ENCODE measurements around the gene NT5DC4. TPM values are rescaled to one million over a fixed set of nuclear protein-coding genes. Genes with fewer than 3 reads are reported as not detected.

The NT5DC4 gene
- total RNA-seq, 1 donor from 2014 or later: not detected

DNA sequence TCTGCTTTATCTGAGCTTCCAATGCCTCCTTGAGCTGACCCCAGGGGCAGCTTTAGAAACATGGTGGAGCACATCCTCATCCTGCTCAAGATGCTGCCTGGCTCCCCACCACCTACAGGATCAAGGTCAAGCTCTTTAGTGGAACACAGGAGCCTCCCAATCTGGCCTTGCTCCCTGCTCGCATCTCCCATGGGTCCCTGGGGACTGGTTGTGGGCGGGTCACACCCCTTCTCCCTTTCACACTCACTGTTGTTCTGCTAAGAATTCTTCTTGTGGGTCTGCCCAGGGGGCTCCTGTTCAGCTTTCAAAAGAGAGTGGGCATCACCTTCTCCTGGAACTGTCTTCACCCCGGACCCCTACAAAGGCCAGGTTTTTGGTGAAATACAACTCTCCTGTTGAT, 8.4 kb upstream of the NT5DC4 start:
- Mint-ChIP-seq H3K4me3 (ENCODE audit: unreplicated experiment) (no peak overlapping the region), H3K27me3 (ENCODE audit: unreplicated experiment) (peaks cover 9% of the 10 kb centered on the region), H3K27ac (ENCODE audit: unreplicated experiment) (no peak overlapping the region), H3K4me1 (ENCODE audit: unreplicated experiment) (peaks cover 19% of the 10 kb centered on the region), H3K9me3 (ENCODE audit: unreplicated experiment) (peaks cover 3% of the 10 kb centered on the region), H3K36me3 (ENCODE audit: low read depth, unreplicated experiment) (peaks cover 4% of the 10 kb centered on the region)
- TF ChIP-seq, protein P1, sequence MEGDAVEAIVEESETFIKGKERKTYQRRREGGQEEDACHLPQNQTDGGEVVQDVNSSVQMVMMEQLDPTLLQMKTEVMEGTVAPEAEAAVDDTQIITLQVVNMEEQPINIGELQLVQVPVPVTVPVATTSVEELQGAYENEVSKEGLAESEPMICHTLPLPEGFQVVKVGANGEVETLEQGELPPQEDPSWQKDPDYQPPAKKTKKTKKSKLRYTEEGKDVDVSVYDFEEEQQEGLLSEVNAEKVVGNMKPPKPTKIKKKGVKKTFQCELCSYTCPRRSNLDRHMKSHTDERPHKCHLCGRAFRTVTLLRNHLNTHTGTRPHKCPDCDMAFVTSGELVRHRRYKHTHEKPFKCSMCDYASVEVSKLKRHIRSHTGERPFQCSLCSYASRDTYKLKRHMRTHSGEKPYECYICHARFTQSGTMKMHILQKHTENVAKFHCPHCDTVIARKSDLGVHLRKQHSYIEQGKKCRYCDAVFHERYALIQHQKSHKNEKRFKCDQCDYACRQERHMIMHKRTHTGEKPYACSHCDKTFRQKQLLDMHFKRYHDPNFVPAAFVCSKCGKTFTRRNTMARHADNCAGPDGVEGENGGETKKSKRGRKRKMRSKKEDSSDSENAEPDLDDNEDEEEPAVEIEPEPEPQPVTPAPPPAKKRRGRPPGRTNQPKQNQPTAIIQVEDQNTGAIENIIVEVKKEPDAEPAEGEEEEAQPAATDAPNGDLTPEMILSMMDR (IDR thresholded peaks at IDR 0.05; ENCODE audit: unreplicated experiment): no peak
- DNase-seq (ENCODE audit: low spot score): no peak

DNA sequence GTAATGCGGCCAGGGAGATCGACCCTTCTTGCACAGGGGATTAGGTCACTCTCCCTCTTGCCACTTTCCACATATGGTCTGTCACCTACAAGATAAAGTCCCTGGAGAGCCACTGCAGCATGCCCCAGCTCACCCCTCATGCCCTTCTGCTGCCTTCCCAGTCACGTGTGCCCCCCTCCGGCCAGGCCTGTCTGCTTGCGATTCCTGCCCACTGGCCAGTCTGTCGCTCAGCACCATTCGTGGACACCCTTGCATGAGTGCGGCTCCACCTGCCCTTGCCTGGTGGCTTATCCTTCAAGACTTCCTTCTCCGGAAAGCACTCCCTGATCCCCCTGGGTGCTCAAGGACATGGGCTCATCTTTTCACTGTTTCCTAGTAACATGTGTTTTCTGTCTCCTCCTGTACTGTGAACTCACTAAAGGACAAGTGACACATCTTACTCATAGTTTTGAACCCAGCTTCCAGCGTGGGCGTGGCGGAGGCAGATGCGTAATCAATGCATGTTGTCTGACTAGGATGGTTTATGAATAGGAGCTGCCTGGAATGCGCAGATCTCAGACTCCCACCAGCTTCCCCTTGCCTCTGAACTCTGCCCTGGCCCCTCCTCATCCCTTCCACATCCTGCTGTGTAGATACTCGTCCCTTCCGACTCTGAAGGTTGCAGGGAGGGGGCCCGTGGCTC, 7.8 kb upstream of the NT5DC4 start:
- Mint-ChIP-seq H3K4me1 (ENCODE audit: unreplicated experiment) (peaks cover 16% of the 10 kb centered on the region), H3K27ac (ENCODE audit: unreplicated experiment) (no peak overlapping the region), H3K27me3 (ENCODE audit: unreplicated experiment) (peaks cover 9% of the 10 kb centered on the region), H3K9me3 (ENCODE audit: unreplicated experiment) (peaks cover 3% of the 10 kb centered on the region), H3K4me3 (ENCODE audit: unreplicated experiment) (no peak overlapping the region), H3K36me3 (ENCODE audit: low read depth, unreplicated experiment) (peaks cover 4% of the 10 kb centered on the region)
- no peak for DNase-seq (ENCODE audit: low spot score)
- TF ChIP-seq, protein P1 (IDR thresholded peaks at IDR 0.05; ENCODE audit: unreplicated experiment): no peak

DNA sequence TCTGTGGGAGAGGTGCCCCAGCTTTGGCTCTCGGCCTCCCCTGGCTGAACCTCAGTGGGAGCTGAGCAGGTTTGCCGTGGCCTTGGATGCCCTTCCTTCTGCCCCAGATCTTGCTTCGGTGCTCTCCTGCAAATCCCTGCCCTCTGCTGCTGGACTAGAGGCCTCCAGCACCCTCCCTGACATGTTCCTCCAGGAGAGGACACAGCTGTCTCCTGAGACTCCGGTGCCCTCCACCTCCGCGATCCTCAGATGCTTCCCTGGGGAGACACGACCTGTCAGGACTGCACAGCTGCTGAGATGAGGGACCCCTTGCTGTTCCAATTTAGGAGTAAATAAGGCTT, 7.3 kb upstream of the NT5DC4 start:
- Mint-ChIP-seq H3K36me3 (ENCODE audit: low read depth, unreplicated experiment) (peaks cover 4% of the 10 kb centered on the region), H3K4me1 (ENCODE audit: unreplicated experiment) (peaks cover 12% of the 10 kb centered on the region), H3K27ac (ENCODE audit: unreplicated experiment) (no peak overlapping the region), H3K9me3 (ENCODE audit: unreplicated experiment) (peaks cover 3% of the 10 kb centered on the region), H3K4me3 (ENCODE audit: unreplicated experiment) (no peak overlapping the region), H3K27me3 (ENCODE audit: unreplicated experiment) (peaks cover 9% of the 10 kb centered on the region)
- TF ChIP-seq, protein P1 (IDR thresholded peaks at IDR 0.05; ENCODE audit: unreplicated experiment): no peak
- no peak for DNase-seq (ENCODE audit: low spot score)

DNA sequence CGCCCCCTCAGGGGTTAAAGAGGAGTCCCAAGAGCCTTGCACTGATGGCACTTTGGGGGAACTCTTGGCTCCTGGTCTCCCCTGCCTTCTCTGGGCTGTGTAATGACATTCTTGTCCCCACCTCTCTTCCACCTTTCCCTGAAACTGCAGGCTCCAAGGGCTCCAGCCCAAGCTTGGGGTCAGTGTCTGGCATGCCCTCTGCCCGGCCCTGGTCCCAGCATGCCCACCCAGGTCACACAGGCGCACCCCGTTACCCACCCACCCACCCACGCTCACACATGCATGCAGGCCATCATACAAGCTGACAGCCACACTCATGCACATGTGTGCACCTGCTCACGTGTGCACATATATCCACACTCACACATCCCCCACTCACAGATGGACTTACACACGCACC, 6.9 kb upstream of the NT5DC4 start:
- peaks cover 3% of the 10 kb centered on the region for H3K9me3 Mint-ChIP-seq (ENCODE audit: unreplicated experiment)
- H3K4me3 Mint-ChIP-seq (ENCODE audit: unreplicated experiment): no peak overlapping the region
- peaks cover 12% of the 10 kb centered on the region for H3K4me1 Mint-ChIP-seq (ENCODE audit: unreplicated experiment)
- peaks cover 4% of the 10 kb centered on the region for H3K36me3 Mint-ChIP-seq (ENCODE audit: low read depth, unreplicated experiment)
- peaks cover 9% of the 10 kb centered on the region for H3K27me3 Mint-ChIP-seq (ENCODE audit: unreplicated experiment)
- no peak for DNase-seq (ENCODE audit: low spot score)
- TF ChIP-seq, protein P1 (IDR thresholded peaks at IDR 0.05; ENCODE audit: unreplicated experiment): no peak
- no peak overlapping the region for H3K27ac Mint-ChIP-seq (ENCODE audit: unreplicated experiment)

DNA sequence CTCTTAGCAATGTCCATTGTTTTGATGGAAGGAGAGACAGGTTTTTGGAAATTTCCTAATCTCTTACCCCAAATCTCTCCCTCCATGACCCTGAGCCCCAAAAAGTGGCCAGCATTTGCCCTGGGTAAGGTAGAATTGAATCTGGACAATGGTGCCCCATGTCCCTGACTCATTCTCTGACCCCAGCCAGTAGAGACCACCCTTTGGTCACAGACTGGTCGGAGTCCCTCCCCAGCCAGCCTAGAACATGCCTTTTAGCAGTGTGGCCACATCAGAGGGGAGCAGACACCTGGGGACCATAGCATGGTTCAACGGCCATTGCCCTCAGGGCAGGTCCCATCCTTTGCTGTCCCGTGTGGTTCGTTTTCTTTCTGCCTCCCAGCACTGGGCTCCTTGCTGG, 6.5 kb upstream of the NT5DC4 start:
- Mint-ChIP-seq H3K4me1 (ENCODE audit: unreplicated experiment) (peaks cover 12% of the 10 kb centered on the region), H3K9me3 (ENCODE audit: unreplicated experiment) (peaks cover 3% of the 10 kb centered on the region), H3K27me3 (ENCODE audit: unreplicated experiment) (peaks cover 9% of the 10 kb centered on the region), H3K27ac (ENCODE audit: unreplicated experiment) (no peak overlapping the region), H3K36me3 (ENCODE audit: low read depth, unreplicated experiment) (peaks cover 4% of the 10 kb centered on the region), H3K4me3 (ENCODE audit: unreplicated experiment) (no peak overlapping the region)
- DNase-seq (ENCODE audit: low spot score): no peak
- TF ChIP-seq, protein P1 (IDR thresholded peaks at IDR 0.05; ENCODE audit: unreplicated experiment): no peak
